ENCODE measurements around the gene PAPPA.

PAPPA gene

GRCh38 chr9:116317503-116317902, 163.9 kb downstream of the PAPPA start:
- Histone ChIP-seq H3K9ac (ENCODE audit: low read length) (no peak overlapping the region), H3K4me1 (ENCODE audit: control insufficient read depth, insufficient read depth, low read length) (no peaks in the 10 kb centered on the region), H3K27me3 (ENCODE audit: control insufficient read depth, insufficient read depth, low read length) (no peaks in the 10 kb centered on the region), H3K36me3 (ENCODE audit: control insufficient read depth, insufficient read depth, low read length) (no peaks in the 10 kb centered on the region), H3K4me3 (ENCODE audit: low read length) (no peak overlapping the region), H3K9me3 (ENCODE audit: control insufficient read depth, low read length) (no peaks in the 10 kb centered on the region)

GRCh38 chr9:116318468-116319374, 165.1 kb downstream of the PAPPA start:
- H3K36me3 ChIP-seq (ENCODE audit: control insufficient read depth, insufficient read depth, low read length) = no peaks in the 10 kb centered on the region
- no peak overlapping the region for H3K9ac ChIP-seq (ENCODE audit: low read length)
- H3K4me3 ChIP-seq (ENCODE audit: low read length) = no peak overlapping the region
- H3K27me3 ChIP-seq (ENCODE audit: control insufficient read depth, insufficient read depth, low read length) = no peaks in the 10 kb centered on the region
- no peaks in the 10 kb centered on the region for H3K9me3 ChIP-seq (ENCODE audit: control insufficient read depth, low read length)
- no peaks in the 10 kb centered on the region for H3K4me1 ChIP-seq (ENCODE audit: control insufficient read depth, insufficient read depth, low read length)

- Histone ChIP-seq H3K4me1 (ENCODE audit: control insufficient read depth, insufficient read depth, low read length) (no peaks in the 10 kb centered on the region), H3K9me3 (ENCODE audit: control insufficient read depth, low read length) (no peaks in the 10 kb centered on the region), H3K27me3 (ENCODE audit: control insufficient read depth, insufficient read depth, low read length) (no peaks in the 10 kb centered on the region), H3K9ac (ENCODE audit: low read length) (no peak overlapping the region), H3K36me3 (ENCODE audit: control insufficient read depth, insufficient read depth, low read length) (no peaks in the 10 kb centered on the region), H3K4me3 (ENCODE audit: low read length) (no peak overlapping the region)
Observed at GRCh38 chr9:116319480-116319879, 165.9 kb downstream of the PAPPA start.

- H3K4me1 ChIP-seq (ENCODE audit: control insufficient read depth, insufficient read depth, low read length) = no peaks in the 10 kb centered on the region
- H3K36me3 ChIP-seq (ENCODE audit: control insufficient read depth, insufficient read depth, low read length) = no peaks in the 10 kb centered on the region
- no peaks in the 10 kb centered on the region for H3K27me3 ChIP-seq (ENCODE audit: control insufficient read depth, insufficient read depth, low read length)
- H3K9ac ChIP-seq (ENCODE audit: low read length) = no peak overlapping the region
- H3K4me3 ChIP-seq (ENCODE audit: low read length) = no peak overlapping the region
- no peaks in the 10 kb centered on the region for H3K9me3 ChIP-seq (ENCODE audit: control insufficient read depth, low read length)
Observed at GRCh38 chr9:116320290-116320689, 166.7 kb downstream of the PAPPA start.

GRCh38 chr9:116322521-116322920, 168.9 kb downstream of the PAPPA start:
- Histone ChIP-seq H3K9ac (ENCODE audit: low read length) (no peak overlapping the region), H3K36me3 (ENCODE audit: control insufficient read depth, insufficient read depth, low read length) (no peaks in the 10 kb centered on the region)

GRCh38 chr9:116323012-116323411, 169.4 kb downstream of the PAPPA start:
- Histone ChIP-seq H3K9me3 (ENCODE audit: control insufficient read depth, low read length) (no peaks in the 10 kb centered on the region), H3K9ac (ENCODE audit: low read length) (no peak overlapping the region), H3K36me3 (ENCODE audit: control insufficient read depth, insufficient read depth, low read length) (no peaks in the 10 kb centered on the region), H3K4me3 (ENCODE audit: low read length) (no peak overlapping the region), H3K4me1 (ENCODE audit: control insufficient read depth, insufficient read depth, low read length) (no peaks in the 10 kb centered on the region), H3K27me3 (ENCODE audit: control insufficient read depth, insufficient read depth, low read length) (no peaks in the 10 kb centered on the region)

More at GRCh38 chr9:116322521-116322920, 168.9 kb downstream of the PAPPA start:
- Histone ChIP-seq H3K9me3 (ENCODE audit: control insufficient read depth, low read length) (no peaks in the 10 kb centered on the region), H3K4me1 (ENCODE audit: control insufficient read depth, insufficient read depth, low read length) (no peaks in the 10 kb centered on the region), H3K4me3 (ENCODE audit: low read length) (no peak overlapping the region), H3K27me3 (ENCODE audit: control insufficient read depth, insufficient read depth, low read length) (no peaks in the 10 kb centered on the region)

- H3K4me1 ChIP-seq (ENCODE audit: control insufficient read depth, insufficient read depth, low read length) = no peaks in the 10 kb centered on the region
- H3K9me3 ChIP-seq (ENCODE audit: control insufficient read depth, low read length) = no peaks in the 10 kb centered on the region
- no peaks in the 10 kb centered on the region for H3K27me3 ChIP-seq (ENCODE audit: control insufficient read depth, insufficient read depth, low read length)
- no peak overlapping the region for H3K4me3 ChIP-seq (ENCODE audit: low read length)
- H3K36me3 ChIP-seq (ENCODE audit: control insufficient read depth, insufficient read depth, low read length) = no peaks in the 10 kb centered on the region
- no peak overlapping the region for H3K9ac ChIP-seq (ENCODE audit: low read length)
Observed at GRCh38 chr9:116323571-116323970, 170.0 kb downstream of the PAPPA start.

- H3K4me1 ChIP-seq (ENCODE audit: control insufficient read depth, insufficient read depth, low read length) = no peaks in the 10 kb centered on the region
- H3K4me3 ChIP-seq (ENCODE audit: low read length) = no peak overlapping the region
- H3K36me3 ChIP-seq (ENCODE audit: control insufficient read depth, insufficient read depth, low read length) = no peaks in the 10 kb centered on the region
- no peaks in the 10 kb centered on the region for H3K27me3 ChIP-seq (ENCODE audit: control insufficient read depth, insufficient read depth, low read length)
- H3K9ac ChIP-seq (ENCODE audit: low read length) = no peak overlapping the region
- no peaks in the 10 kb centered on the region for H3K9me3 ChIP-seq (ENCODE audit: control insufficient read depth, low read length)
Observed at GRCh38 chr9:116325924-116326323, 172.3 kb downstream of the PAPPA start.

- no peak overlapping the region for H3K9ac ChIP-seq (ENCODE audit: low read length)
- no peaks in the 10 kb centered on the region for H3K4me1 ChIP-seq (ENCODE audit: control insufficient read depth, insufficient read depth, low read length)
- no peak overlapping the region for H3K4me3 ChIP-seq (ENCODE audit: low read length)
- H3K36me3 ChIP-seq (ENCODE audit: control insufficient read depth, insufficient read depth, low read length) = no peaks in the 10 kb centered on the region
- H3K9me3 ChIP-seq (ENCODE audit: control insufficient read depth, low read length) = no peaks in the 10 kb centered on the region
- H3K27me3 ChIP-seq (ENCODE audit: control insufficient read depth, insufficient read depth, low read length) = no peaks in the 10 kb centered on the region
Observed at GRCh38 chr9:116327701-116328405, 174.3 kb downstream of the PAPPA start.

GRCh38 chr9:116329470-116329869, 175.9 kb downstream of the PAPPA start:
- H3K9ac ChIP-seq (ENCODE audit: low read length) = no peak overlapping the region
- no peaks in the 10 kb centered on the region for H3K4me1 ChIP-seq (ENCODE audit: control insufficient read depth, insufficient read depth, low read length)
- no peaks in the 10 kb centered on the region for H3K9me3 ChIP-seq (ENCODE audit: control insufficient read depth, low read length)
- no peaks in the 10 kb centered on the region for H3K36me3 ChIP-seq (ENCODE audit: control insufficient read depth, insufficient read depth, low read length)
- H3K27me3 ChIP-seq (ENCODE audit: control insufficient read depth, insufficient read depth, low read length) = no peaks in the 10 kb centered on the region
- H3K4me3 ChIP-seq (ENCODE audit: low read length) = no peak overlapping the region

GRCh38 chr9:116331241-116331640, 177.7 kb downstream of the PAPPA start:
- H3K9me3 ChIP-seq (ENCODE audit: control insufficient read depth, low read length) = no peaks in the 10 kb centered on the region
- H3K9ac ChIP-seq (ENCODE audit: low read length) = no peak overlapping the region
- H3K4me1 ChIP-seq (ENCODE audit: control insufficient read depth, insufficient read depth, low read length) = no peaks in the 10 kb centered on the region
- H3K36me3 ChIP-seq (ENCODE audit: control insufficient read depth, insufficient read depth, low read length) = no peaks in the 10 kb centered on the region
- no peak overlapping the region for H3K4me3 ChIP-seq (ENCODE audit: low read length)
- H3K27me3 ChIP-seq (ENCODE audit: control insufficient read depth, insufficient read depth, low read length) = no peaks in the 10 kb centered on the region

- Histone ChIP-seq H3K9ac (ENCODE audit: low read length) (no peak overlapping the region), H3K27me3 (ENCODE audit: control insufficient read depth, insufficient read depth, low read length) (no peaks in the 10 kb centered on the region), H3K4me3 (ENCODE audit: low read length) (no peak overlapping the region), H3K36me3 (ENCODE audit: control insufficient read depth, insufficient read depth, low read length) (no peaks in the 10 kb centered on the region), H3K4me1 (ENCODE audit: control insufficient read depth, insufficient read depth, low read length) (no peaks in the 10 kb centered on the region), H3K9me3 (ENCODE audit: control insufficient read depth, low read length) (no peaks in the 10 kb centered on the region)
Observed at GRCh38 chr9:116332090-116332489, 178.5 kb downstream of the PAPPA start.

All from mucosa of stomach (tissue), 1 donor.